ENCODE measurements around the gene CEACAM16. TPM values are rescaled to one million over a fixed set of nuclear protein-coding genes. Genes with fewer than 3 reads are reported as not detected.

The CEACAM16 gene
- under 1 TPM in 1 of 4 donors, not detected in 3; 0.40 TPM for total RNA-seq

- WGBS, 2 donors, result 89 to 92% methylated on average over 11 to 13 of the region's 13 CpGs
Measured at GRCh38 chr19:44698492-44699201, at the start of gene CEACAM16. CEACAM16 (plus strand) TSS chr19:44699151; CDS start chr19:44701457, 2,306 bp downstream.

GRCh38 chr19:44649578-44650145 lies 49.3 kb upstream of the CEACAM16 start:
- intact Hi-C loops (cut with DNase I), result no loop called here
- Histone ChIP-seq H3K9me3 (no peaks in the 10 kb centered on the region), H3K4me3 (replicated peaks in 1 of 3) (no peak overlapping the region), H3K27me3 (no peaks in the 10 kb centered on the region), H3K27ac (peak overlapping the region; percentile 78 to 90 (median 85)), H3K4me1 (peaks cover 20 to 45% of the 10 kb centered on the region in 2 donors), H3K36me3 (peaks cover 42 to 43% of the 10 kb centered on the region in 2 donors)
- WGBS, 2 donors, result 73 to 92% methylated on average over 11 to 15 of the region's 15 CpGs
- TF ChIP-seq, protein P1, sequence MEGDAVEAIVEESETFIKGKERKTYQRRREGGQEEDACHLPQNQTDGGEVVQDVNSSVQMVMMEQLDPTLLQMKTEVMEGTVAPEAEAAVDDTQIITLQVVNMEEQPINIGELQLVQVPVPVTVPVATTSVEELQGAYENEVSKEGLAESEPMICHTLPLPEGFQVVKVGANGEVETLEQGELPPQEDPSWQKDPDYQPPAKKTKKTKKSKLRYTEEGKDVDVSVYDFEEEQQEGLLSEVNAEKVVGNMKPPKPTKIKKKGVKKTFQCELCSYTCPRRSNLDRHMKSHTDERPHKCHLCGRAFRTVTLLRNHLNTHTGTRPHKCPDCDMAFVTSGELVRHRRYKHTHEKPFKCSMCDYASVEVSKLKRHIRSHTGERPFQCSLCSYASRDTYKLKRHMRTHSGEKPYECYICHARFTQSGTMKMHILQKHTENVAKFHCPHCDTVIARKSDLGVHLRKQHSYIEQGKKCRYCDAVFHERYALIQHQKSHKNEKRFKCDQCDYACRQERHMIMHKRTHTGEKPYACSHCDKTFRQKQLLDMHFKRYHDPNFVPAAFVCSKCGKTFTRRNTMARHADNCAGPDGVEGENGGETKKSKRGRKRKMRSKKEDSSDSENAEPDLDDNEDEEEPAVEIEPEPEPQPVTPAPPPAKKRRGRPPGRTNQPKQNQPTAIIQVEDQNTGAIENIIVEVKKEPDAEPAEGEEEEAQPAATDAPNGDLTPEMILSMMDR (IDR thresholded peaks at IDR 0.05), result no peak
- TF ChIP-seq POLR2A (IDR thresholded peaks at IDR 0.05), result no peak
- DNase-seq, result peak; percentile 56 to 77

More at GRCh38 chr19:44698492-44699201, at the start of gene CEACAM16:
- TF ChIP-seq, protein P1 (IDR thresholded peaks at IDR 0.05), result no peak
- TF ChIP-seq POLR2A (IDR thresholded peaks at IDR 0.05), result no peak
- Histone ChIP-seq H3K9me3 (no peaks in the 10 kb centered on the region), H3K27me3 (no peaks in the 10 kb centered on the region), H3K36me3 (no peaks in the 10 kb centered on the region), H3K4me1 (peaks cover 6 to 15% of the 10 kb centered on the region in 2 donors), H3K27ac (no peak within 1 kb of the TSS), H3K4me3 (replicated peaks in 1 of 3) (no peak within 1 kb of the TSS)
- intact Hi-C loops (cut with DNase I), result no loop called here
- DNase-seq, result no peak

- no peak for TF ChIP-seq POLR2A (IDR thresholded peaks at IDR 0.05)
- TF ChIP-seq, protein P1 (IDR thresholded peaks at IDR 0.05), result no peak
- peaks cover 46 to 49% of the 10 kb centered on the region in 2 donors for H3K36me3 ChIP-seq
- H3K27me3 ChIP-seq, result no peaks in the 10 kb centered on the region
- H3K9me3 ChIP-seq, result no peaks in the 10 kb centered on the region
- WGBS, 2 donors, result 91 to 98% methylated on average over 5 of the region's 5 CpGs
- peaks cover 13 to 20% of the 10 kb centered on the region in 2 donors for H3K4me1 ChIP-seq
- no peak overlapping the region for H3K27ac ChIP-seq
- intact Hi-C loops (cut with DNase I), result no loop called here
- no peak overlapping the region for H3K4me3 ChIP-seq (replicated peaks in 1 of 3)
- no peak for DNase-seq
Measured at GRCh38 chr19:44653343-44653742, 45.6 kb upstream of the CEACAM16 start.

DNA sequence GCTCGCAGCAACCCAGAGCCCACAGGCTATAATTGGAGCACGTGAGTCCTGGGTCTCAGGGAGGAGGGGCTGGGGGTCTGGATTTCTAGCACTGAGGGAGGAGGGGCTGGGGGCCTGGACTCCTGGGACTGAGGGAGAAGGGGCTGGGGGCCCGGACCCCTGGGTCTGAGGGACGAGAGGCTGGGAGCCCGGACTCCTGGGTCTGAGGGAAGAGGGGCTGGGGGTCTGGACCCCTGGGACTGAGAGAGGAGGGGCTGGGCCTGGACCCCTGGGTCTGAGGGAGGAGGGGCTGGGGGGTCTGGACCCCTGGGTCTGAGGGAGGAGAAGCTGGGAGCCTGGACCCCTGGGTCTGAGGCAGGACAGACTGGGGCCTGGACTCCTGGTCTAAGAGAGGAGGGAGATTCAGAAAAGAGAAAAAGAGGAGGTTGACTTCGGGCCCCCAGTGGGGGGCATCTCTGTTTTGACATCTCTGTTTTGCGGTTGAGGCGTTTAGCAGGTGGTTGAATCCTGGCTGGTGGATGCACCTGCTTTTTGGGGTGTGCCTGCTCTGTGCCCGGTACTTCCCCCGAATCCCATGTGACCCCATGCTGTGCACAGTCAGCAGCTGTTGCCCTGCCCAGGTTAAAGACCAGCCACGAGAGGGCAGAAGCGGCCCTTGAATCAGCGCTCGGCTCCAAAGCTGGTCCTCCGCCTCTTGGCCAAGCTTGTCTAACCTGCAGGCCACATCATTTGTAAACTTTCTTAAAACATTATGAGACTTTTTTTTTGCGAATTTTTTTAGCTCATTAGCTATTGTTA lies 44.8 kb upstream of the CEACAM16 start:
- Histone ChIP-seq H3K4me3 (replicated peaks in 1 of 3) (no peak overlapping the region), H3K27me3 (no peaks in the 10 kb centered on the region), H3K4me1 (peaks cover 6 to 13% of the 10 kb centered on the region in 2 donors), H3K27ac (no peak overlapping the region), H3K36me3 (peaks cover 46 to 57% of the 10 kb centered on the region in 2 donors), H3K9me3 (no peaks in the 10 kb centered on the region)
- WGBS, 2 donors, result 60 to 68% methylated on average over 14 to 16 of the region's 16 CpGs
- intact Hi-C loops (cut with DNase I), result no loop called here
- TF ChIP-seq POLR2A (IDR thresholded peaks at IDR 0.05), result no peak
- TF ChIP-seq, protein P1 (IDR thresholded peaks at IDR 0.05), result peak in 5 of 6 experiments; percentile 17 to 52 (median 51)
- DNase-seq, result peak; percentile 71 to 75
